HepG2 (cell line): Measurements from ENCODE around the gene CCR8. TPM values are rescaled to one million over a fixed set of nuclear protein-coding genes. Genes with fewer than 3 reads are reported as not detected.

Experiments
- ATAC-seq: fragments of 200-7000 bp; cut with Tn5 transposase; 3 replicates; pipeline ENCODE4 v1.9.1; 2020; ENCODE audit warnings: mild to moderate bottlenecking, moderate library complexity
- BruUV-seq: library from RNA; stranded (reverse); fragments of 400-500 nt; replicated peaks from 2 replicates; lab custom pipeline; 2021; lab: Mats Ljungman, UMichigan
- CTCF ChIA-PET: fragments of 300-600 bp; formaldehyde crosslinking; extraction: SDS; loops from one replicate; lab custom pipeline; 2021; ENCODE audit warnings: low total read pairs, inconsistent platforms, low intra/inter-chr PET ratio; lab: Yijun Ruan, JAX
- POLR2A ChIA-PET: fragments of 350-600 bp; sonication (Branson Sonifier 250); formaldehyde crosslinking; loops from one replicate; lab custom pipeline; 2020; ENCODE audit warnings: antibody characterized with exemption, inconsistent platforms; lab: Yijun Ruan, JAX
- DNase-seq: peaks from one replicate; pipeline ENCODE4 v3.0.0-alpha.2; 2015; ENCODE audit warnings: low spot score
- FAIRE-seq: peaks from 3 replicates; lab custom pipeline; 2011; peaks lifted over from hg19 to GRCh38; lab: Jason Lieb, UNC
- H2AFZ ChIP-seq: one replicate; pipeline ENCODE4 v1.6.1; 2011; ENCODE audit warnings: low read length, inconsistent platforms
- H3K27ac ChIP-seq: fragments of 300-600 bp; 3 replicates; pipeline ENCODE4 v1.8.0; 2011; ENCODE audit warnings: mixed run types, mild to moderate bottlenecking, mixed read lengths, low read length, inconsistent platforms; ENCODE audit not compliant: insufficient read depth; ENCODE audit errors: extremely low read length
- H3K27me3 ChIP-seq, 2 experiments: fragments of 200-600 bp in 1 of 2; 2 replicates in 1 of 2; 3 replicates in 1 of 2; pipeline versions ENCODE4 v1.6.0 to v1.8.0; 2011; ENCODE audit warnings: low read length in 2 of 2, mild to moderate bottlenecking in 2 of 2, moderate library complexity in 2 of 2, inconsistent platforms in 1 of 2; ENCODE audit not compliant: insufficient read depth in 2 of 2, control insufficient read depth in 1 of 2
- H3K36me3 ChIP-seq, 2 experiments: fragments of 200-600 bp in 1 of 2; replicated peaks in 1 of 2; 2 replicates in 1 of 2; 3 replicates in 1 of 2; pipeline versions ENCODE4 v1.5.1 to v1.8.0; 2011; ENCODE audit warnings: low read length in 2 of 2, inconsistent platforms in 1 of 2; ENCODE audit not compliant: insufficient read depth in 2 of 2, control insufficient read depth in 1 of 2
- H3K4me1 ChIP-seq: 2 replicates; pipeline ENCODE4 v1.5.1; 2012; ENCODE audit warnings: low read length, inconsistent platforms; ENCODE audit not compliant: insufficient read depth
- H3K4me2 ChIP-seq: 2 replicates; pipeline ENCODE4 v1.6.0; 2011; ENCODE audit warnings: low read depth, low read length, inconsistent platforms
- H3K4me3 ChIP-seq, 3 experiments: fragments of 200-600 bp in 1 of 3; sonication (generic), shearing (Covaris generic) in 1 of 3; replicated peaks in 1 of 3; 2 replicates each; pipeline ENCODE4 v1.5.1; 2011 to 2016; ENCODE audit warnings: low read length in 3 of 3, inconsistent platforms in 2 of 3, low read depth in 2 of 3, mild to moderate bottlenecking in 2 of 3, control low read depth in 1 of 3, mixed read lengths in 1 of 3; ENCODE audit not compliant: insufficient read depth in 1 of 3
- H3K79me2 ChIP-seq: one replicate; pipeline ENCODE4 v1.6.1; 2011; ENCODE audit warnings: low read length, inconsistent platforms; ENCODE audit not compliant: insufficient read depth
- H3K9ac ChIP-seq: 2 replicates; pipeline ENCODE4 v1.6.0; 2011; ENCODE audit warnings: mild to moderate bottlenecking, low read depth, low read length, inconsistent platforms; ENCODE audit not compliant: insufficient read depth
- H3K9me3 ChIP-seq: 2 replicates; pipeline ENCODE4 v1.5.1; 2012; ENCODE audit warnings: mild to moderate bottlenecking, low read length
- H4K20me1 ChIP-seq: 2 replicates; pipeline ENCODE4 v1.6.0; 2011; ENCODE audit warnings: inconsistent platforms, mild to moderate bottlenecking, low read length, moderate library complexity; ENCODE audit not compliant: insufficient read depth
- FOXA3 ChIP-seq: IDR thresholded peaks from 2 replicates; pipeline ENCODE4 v1.6.1; 2016; ENCODE audit warnings: missing genetic modification reagents, missing compliant biosample characterization
- NR2C2 ChIP-seq: sonication (generic); formaldehyde crosslinking; IDR thresholded peaks from 2 replicates; pipeline ENCODE4 v1.4.0; 2020; ENCODE audit warnings: missing genetic modification reagents, mild to moderate bottlenecking, moderate library complexity, borderline replicate concordance
- PRMT3 ChIP-seq: sonication (generic); formaldehyde crosslinking; IDR thresholded peaks from 2 replicates; pipeline ENCODE4 v1.8.1; 2022; ENCODE audit warnings: low read depth, mild to moderate bottlenecking, moderate library complexity, missing genetic modification reagents, borderline replicate concordance
- RAD21 ChIP-seq: fragments of 450-650 bp; formaldehyde crosslinking; IDR thresholded peaks from 2 replicates; pipeline ENCODE4 v1.5.0; 2020; ENCODE audit warnings: mild to moderate bottlenecking
- U2AF1 ChIP-seq: fragments of 200-400 bp; formaldehyde crosslinking; optimal IDR thresholded peaks from 2 replicates; pipeline ENCODE3; 2017; ENCODE audit warnings: mild to moderate bottlenecking, low read depth, low read length
- ZNF605 ChIP-seq: sonication (generic); formaldehyde crosslinking; IDR thresholded peaks from 2 replicates; pipeline ENCODE4 v1.8.0; 2022; ENCODE audit warnings: mild to moderate bottlenecking, missing genetic modification reagents
- WGBS: methylation state at CpG from one replicate; pipeline ENCODE4 v1.1.6; 2017; ENCODE audit warnings: low lambda C conversion rate; 5-methylcytosine and 5-hydroxymethylcytosine counted together
- in situ Hi-C: cut with HindIII; loops from 2 replicates; pipeline ENCODE4 v1.10.0; 2017; ENCODE audit warnings: low pct_unique_long_range_greater_than_20kb; ENCODE audit not compliant: extremely low pct_ligation_motif_present
- intact Hi-C: fragments of 100-400 bp; cut with micrococcal nuclease; formaldehyde crosslinking; loops from one replicate; pipeline ENCODE4 v1.10.0; 2022; ENCODE audit not compliant: unreplicated experiment
- polyA plus RNA-seq, 8 experiments: library from polyadenylated mRNA; depleted of rRNA in 3 of 8; stranded (reverse) in 7 of 8; unstranded in 1 of 8; fragments of >200 nt; fragmentation: Illumina TruSeq in 4 of 8; extraction: Trizol in 4 of 8; gene quantifications; 2 replicates each; pipeline versions ENCODE4 v1.2.1 to v1.2.3, GENCODE V29; 2011 to 2016; ENCODE audit warnings: low read depth in 4 of 8, missing spikeins in 1 of 8, mixed read lengths in 1 of 8; ENCODE audit not compliant: insufficient read depth in 1 of 8
- total RNA-seq, 5 experiments: library from RNA; depleted of rRNA; stranded (reverse); fragments of >200 nt; fragmentation: Illumina TruSeq; extraction: Trizol; gene quantifications; 2 replicates each; pipeline ENCODE4 v1.2.3, GENCODE V29; 2016; ENCODE audit warnings: low read depth in 1 of 5
- TF ChIP-seq, protein P1 (sequence below): sonication (generic); formaldehyde crosslinking; IDR thresholded peaks from 2 replicates; pipeline ENCODE4 v1.4.0; 2020; ENCODE audit warnings: mild to moderate bottlenecking, missing genetic modification reagents
- TF ChIP-seq, protein P2 (sequence below): sonication (generic); formaldehyde crosslinking; IDR thresholded peaks from 2 replicates; pipeline ENCODE4 v1.5.1; 2020; ENCODE audit warnings: missing genetic modification reagents, mild to moderate bottlenecking, borderline replicate concordance

The CCR8 gene
- total and polyA plus RNA-seq, 2 of the 13 experiments (the other 11 are each of a cell fraction or from before 2014, with no cell fraction given) = not detected

DNA sequence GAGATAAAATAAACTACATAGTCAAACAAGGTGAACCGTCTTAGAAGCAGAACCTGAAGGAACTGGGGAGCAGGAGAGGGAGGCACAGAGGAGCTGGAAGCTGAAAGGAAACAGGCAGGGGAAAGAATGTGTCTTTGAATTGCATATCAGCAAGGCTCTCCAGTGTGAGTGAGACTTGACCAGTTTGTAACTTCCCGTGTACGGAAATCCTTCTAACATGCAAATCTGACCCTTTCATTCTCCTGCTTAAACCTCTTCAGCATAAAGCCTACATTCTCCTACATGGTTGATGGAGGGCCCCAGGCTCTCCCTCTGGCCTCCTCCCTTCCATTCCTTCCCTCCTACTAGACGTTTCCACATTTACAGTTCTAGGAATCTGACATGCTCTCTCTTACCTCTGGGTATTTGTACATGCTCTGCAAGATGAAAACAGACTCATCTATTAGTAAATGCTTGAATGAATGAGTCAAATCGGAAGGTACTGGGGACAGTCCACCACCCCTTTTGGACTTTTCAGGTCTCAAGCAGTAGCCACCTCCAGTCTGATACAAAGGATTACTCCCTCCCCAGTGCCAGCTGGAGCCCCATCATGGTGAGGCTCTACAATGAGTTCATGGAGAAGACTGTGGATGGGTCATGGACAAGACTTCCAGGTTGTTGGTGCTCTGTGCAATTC lies 47.6 kb downstream of the CCR8 start:
- H3K9ac ChIP-seq = no peak overlapping the region
- intact Hi-C loops (no loop called here), in situ Hi-C loops (no loop called here)
- DNase-seq (no peak), FAIRE-seq (no peak), ATAC-seq (no peak)
- ChIA-PET CTCF (interaction anchor here (1.3 kb wide), 1 partner anchor 168 kb away, joined by 4 read pairs; no protein-coding TSS in a partner anchor), POLR2A (no interaction called here)
- 0 out of 5 replicates have a peak, but pooled peaks cover 0 to 1% of the 10 kb centered on the region in 2 experiments for H3K27me3 ChIP-seq
- no peak overlapping the region for H3K4me3 ChIP-seq
- BruUV-seq = no TSS peak
- H3K4me1 ChIP-seq = peaks cover 15% of the 10 kb centered on the region
- no peaks in the 10 kb centered on the region for H3K36me3 ChIP-seq
- no peaks in the 10 kb centered on the region for H3K9me3 ChIP-seq
- no peaks in the 10 kb centered on the region for H4K20me1 ChIP-seq
- H3K27ac ChIP-seq = no peak overlapping the region
- no peaks in the 10 kb centered on the region for H3K79me2 ChIP-seq
- 73% methylated on average over 5 of the region's 5 CpGs for WGBS
- no peak overlapping the region for H2AFZ ChIP-seq
- no peak overlapping the region for H3K4me2 ChIP-seq
- TF ChIP-seq, protein P1, sequence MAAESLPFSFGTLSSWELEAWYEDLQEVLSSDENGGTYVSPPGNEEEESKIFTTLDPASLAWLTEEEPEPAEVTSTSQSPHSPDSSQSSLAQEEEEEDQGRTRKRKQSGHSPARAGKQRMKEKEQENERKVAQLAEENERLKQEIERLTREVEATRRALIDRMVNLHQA (CRISPR knock-in tag) = no peak
- no peak for TF ChIP-seq FOXA3 (CRISPR knock-in tag)
- TF ChIP-seq PRMT3 = no peak
- no peak for TF ChIP-seq ZNF605 (CRISPR knock-in tag)
- TF ChIP-seq U2AF1 = no peak
- TF ChIP-seq NR2C2 (CRISPR knock-in tag) = no peak
- TF ChIP-seq, protein P2, sequence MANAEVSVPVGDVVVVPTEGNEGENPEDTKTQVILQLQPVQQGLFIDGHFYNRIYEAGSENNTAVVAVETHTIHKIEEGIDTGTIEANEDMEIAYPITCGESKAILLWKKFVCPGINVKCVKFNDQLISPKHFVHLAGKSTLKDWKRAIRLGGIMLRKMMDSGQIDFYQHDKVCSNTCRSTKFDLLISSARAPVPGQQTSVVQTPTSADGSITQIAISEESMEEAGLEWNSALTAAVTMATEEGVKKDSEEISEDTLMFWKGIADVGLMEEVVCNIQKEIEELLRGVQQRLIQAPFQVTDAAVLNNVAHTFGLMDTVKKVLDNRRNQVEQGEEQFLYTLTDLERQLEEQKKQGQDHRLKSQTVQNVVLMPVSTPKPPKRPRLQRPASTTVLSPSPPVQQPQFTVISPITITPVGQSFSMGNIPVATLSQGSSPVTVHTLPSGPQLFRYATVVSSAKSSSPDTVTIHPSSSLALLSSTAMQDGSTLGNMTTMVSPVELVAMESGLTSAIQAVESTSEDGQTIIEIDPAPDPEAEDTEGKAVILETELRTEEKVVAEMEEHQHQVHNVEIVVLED (CRISPR knock-in tag) = no peak
- no peak for TF ChIP-seq RAD21 (CRISPR knock-in tag)
